ENCODE measurements around the gene MYO5B.

The MYO5B gene

GRCh38 chr18:50069422-50069821 is 125.5 kb downstream of the MYO5B start:
- DNase-seq (ENCODE audit: low spot score): no peak

GRCh38 chr18:50065527-50065926 is 129.4 kb downstream of the MYO5B start:
- no peak for DNase-seq (ENCODE audit: low spot score)

GRCh38 chr18:50065039-50065438 is 129.9 kb downstream of the MYO5B start:
- no peak for DNase-seq (ENCODE audit: low spot score)

- DNase-seq (ENCODE audit: low spot score): no peak
These were observed 132.9 kb downstream of the MYO5B start for GRCh38 chr18:50061876-50062517.

- no peak for DNase-seq (ENCODE audit: low spot score)
These were observed 134.1 kb downstream of the MYO5B start for GRCh38 chr18:50060822-50061221.

- no peak for DNase-seq (ENCODE audit: low spot score)
These were observed 136.2 kb downstream of the MYO5B start for GRCh38 chr18:50058731-50059130.

- no peak for DNase-seq (ENCODE audit: low spot score)
These were observed 137.9 kb downstream of the MYO5B start for GRCh38 chr18:50057009-50057408.

GRCh38 chr18:50056185-50056584 is 138.8 kb downstream of the MYO5B start:
- DNase-seq (ENCODE audit: low spot score): no peak

GRCh38 chr18:50055488-50055887 is 139.5 kb downstream of the MYO5B start:
- no peak for DNase-seq (ENCODE audit: low spot score)

GRCh38 chr18:50053111-50053510 is 141.8 kb downstream of the MYO5B start:
- no peak for DNase-seq (ENCODE audit: low spot score)

- no peak for DNase-seq (ENCODE audit: low spot score)
These were observed 143.7 kb downstream of the MYO5B start for GRCh38 chr18:50051288-50051687.

GRCh38 chr18:50045126-50045525 is 149.8 kb downstream of the MYO5B start:
- no peak for DNase-seq (ENCODE audit: low spot score)

- DNase-seq (ENCODE audit: low spot score): peak; percentile 84
These were observed 150.5 kb downstream of the MYO5B start for GRCh38 chr18:50044402-50044801.

GRCh38 chr18:50042611-50043010 is 152.3 kb downstream of the MYO5B start:
- no peak for DNase-seq (ENCODE audit: low spot score)

- DNase-seq (ENCODE audit: low spot score): no peak
These were observed 155.2 kb downstream of the MYO5B start for GRCh38 chr18:50039746-50040145.

- DNase-seq (ENCODE audit: low spot score): no peak
These were observed 156.5 kb downstream of the MYO5B start for GRCh38 chr18:50038448-50038847.

GRCh38 chr18:50034029-50034428 is 160.9 kb downstream of the MYO5B start:
- no peak for DNase-seq (ENCODE audit: low spot score)

- no peak for DNase-seq (ENCODE audit: low spot score)
These were observed 161.9 kb downstream of the MYO5B start for GRCh38 chr18:50033004-50033403.

GRCh38 chr18:50030146-50030545 is 164.8 kb downstream of the MYO5B start:
- no peak for DNase-seq (ENCODE audit: low spot score)

- DNase-seq (ENCODE audit: low spot score): no peak
These were observed 167.0 kb downstream of the MYO5B start for GRCh38 chr18:50027996-50028395.

- DNase-seq (ENCODE audit: low spot score): no peak
These were observed 170.5 kb downstream of the MYO5B start for GRCh38 chr18:50024466-50024865.

GRCh38 chr18:50022985-50023384 is 172.0 kb downstream of the MYO5B start:
- DNase-seq (ENCODE audit: low spot score): no peak

GRCh38 chr18:50014606-50015005 is 180.3 kb downstream of the MYO5B start:
- no peak for DNase-seq (ENCODE audit: low spot score)

GRCh38 chr18:50013363-50014138 is 181.4 kb downstream of the MYO5B start:
- DNase-seq (ENCODE audit: low spot score): no peak
